CD8-positive, alpha-beta memory T cell (primary cell): ENCODE data around the gene PELI1. TPM values are rescaled to one million over a fixed set of nuclear protein-coding genes. Genes with fewer than 3 reads are reported as not detected.

Source experiments
- CTCF ChIA-PET: fragments of 350-600 bp; sonication (Branson Sonifier 250); formaldehyde crosslinking; loops from one replicate; lab custom pipeline; 2021; ENCODE audit warnings: antibody characterized with exemption; lab: Charles Lee
- POLR2A ChIA-PET: fragments of 350-600 bp; sonication (Branson Sonifier 250); formaldehyde crosslinking; loops from one replicate; lab custom pipeline; 2021; ENCODE audit warnings: antibody characterized with exemption; lab: Charles Lee
- DNase-seq, 5 donors: peaks; one replicate each; pipeline versions ENCODE4 v3.0.0 to v3.0.0-alpha.2; 2020 to 2022; ENCODE audit warnings: mixed read lengths in 1 of 5
- H3K27ac ChIP-seq: one replicate; pipeline ENCODE4 v1.7.0; 2013; ENCODE audit warnings: low read depth, mild to moderate bottlenecking, low read length, moderate library complexity
- H3K27me3 ChIP-seq: 2 replicates; pipeline ENCODE4 v1.7.0; 2013; ENCODE audit warnings: low read length, mild to moderate bottlenecking; ENCODE audit not compliant: insufficient read depth, poor library complexity, severe bottlenecking
- H3K36me3 ChIP-seq: 2 replicates; pipeline ENCODE4 v1.7.0; 2013; ENCODE audit warnings: mild to moderate bottlenecking, low read length, moderate library complexity; ENCODE audit not compliant: insufficient read depth
- H3K4me1 ChIP-seq: 2 replicates; pipeline ENCODE4 v1.7.0; 2013; ENCODE audit warnings: mild to moderate bottlenecking, low read length, moderate library complexity; ENCODE audit not compliant: insufficient read depth
- H3K4me3 ChIP-seq: 2 replicates; pipeline ENCODE4 v1.7.0; 2013; ENCODE audit warnings: mild to moderate bottlenecking, low read length
- H3K9me3 ChIP-seq: 2 replicates; pipeline ENCODE4 v1.7.0; 2013; ENCODE audit warnings: mild to moderate bottlenecking, low read length
- H3K27ac Mint-ChIP-seq, 8 donors: one replicate each; pipeline ENCODE4 v1.8.0; 2020 to 2021; ENCODE audit warnings: mixed read lengths in 8 of 8, mild to moderate bottlenecking in 6 of 8, inconsistent platforms in 3 of 8, moderate library complexity in 3 of 8
- H3K27me3 Mint-ChIP-seq, 2 donors: one replicate each; pipeline ENCODE4 v1.8.0; 2020 to 2021; ENCODE audit warnings: mixed read lengths in 2 of 2, mild to moderate bottlenecking in 1 of 2, moderate library complexity in 1 of 2
- H3K36me3 Mint-ChIP-seq, 3 donors: one replicate each; pipeline ENCODE4 v1.8.0; 2020 to 2021; ENCODE audit warnings: mixed read lengths in 3 of 3, inconsistent platforms in 1 of 3, mild to moderate bottlenecking in 1 of 3
- H3K4me1 Mint-ChIP-seq, 3 donors: one replicate each; pipeline ENCODE4 v1.8.0; 2020 to 2021; ENCODE audit warnings: mixed read lengths in 3 of 3, inconsistent platforms in 1 of 3, mild to moderate bottlenecking in 1 of 3
- H3K4me3 Mint-ChIP-seq, 7 donors: one replicate each; pipeline ENCODE4 v1.8.0; 2020 to 2021; ENCODE audit warnings: mixed read lengths in 7 of 7, mild to moderate bottlenecking in 6 of 7, moderate library complexity in 4 of 7, inconsistent platforms in 2 of 7
- H3K9me3 Mint-ChIP-seq, 5 donors: one replicate each; pipeline ENCODE4 v1.8.0; 2020 to 2022; ENCODE audit warnings: mixed read lengths in 5 of 5, mild to moderate bottlenecking in 3 of 5, moderate library complexity in 2 of 5, inconsistent platforms in 1 of 5
- polyA plus RNA-seq: library from polyadenylated mRNA; unstranded; fragments of 300-500 nt; fragmentation: Illumina TruSeq; gene quantifications from one replicate; pipeline ENCODE4 v1.2.3, GENCODE V29; 2021
- total RNA-seq, 2 experiments: library from RNA; stranded (reverse); gene quantifications; one replicate each; pipeline ENCODE4 v1.2.3, GENCODE V29; 2021

Gene PELI1
- total and polyA plus RNA-seq, 3 experiments from 2014 or later, result 4.7 to 25.5 (median 23.2) TPM

DNA sequence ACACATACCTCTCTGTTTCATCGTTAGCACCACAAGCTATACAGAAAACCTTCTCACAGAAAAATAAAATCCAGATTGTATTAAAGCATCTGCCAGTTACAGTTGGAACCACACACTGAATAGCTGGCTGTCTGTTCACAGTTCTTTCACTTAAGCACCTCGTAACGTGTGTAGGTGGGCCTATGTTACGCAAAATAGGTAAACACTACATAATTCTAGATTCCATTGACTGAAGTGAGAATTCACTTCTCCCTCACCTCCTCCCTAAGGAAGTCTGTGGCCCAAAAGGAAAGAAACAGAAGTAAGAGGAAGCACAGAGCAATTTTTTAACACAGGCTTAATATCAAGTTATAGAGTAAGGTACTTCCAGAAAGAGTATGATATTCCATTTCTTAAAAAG, 24.9 kb downstream of the PELI1 start:
- peaks cover 0 to 1% of the 10 kb centered on the region in 2 donors for H3K27me3 Mint-ChIP-seq
- no peak for DNase-seq
- H3K27ac ChIP-seq, result no peak overlapping the region
- CTCF ChIA-PET, result interaction anchor here (0.7 kb wide), 1 partner anchor 13 kb away, joined by 3 read pairs; no protein-coding TSS in a partner anchor
- H3K9me3 Mint-ChIP-seq, result no peaks in the 10 kb centered on the region
- H3K36me3 Mint-ChIP-seq, result peaks cover 0 to 9% (median 0%) of the 10 kb centered on the region in 3 donors
- POLR2A ChIA-PET, result no interaction called here
- H3K4me1 ChIP-seq, result peaks cover 32% of the 10 kb centered on the region
- no peaks in the 10 kb centered on the region for H3K27me3 ChIP-seq
- H3K36me3 ChIP-seq, result no peaks in the 10 kb centered on the region
- H3K9me3 ChIP-seq, result no peaks in the 10 kb centered on the region
- no peak overlapping the region for H3K4me3 ChIP-seq
- H3K27ac Mint-ChIP-seq, result no peak overlapping the region
- no peak overlapping the region for H3K4me3 Mint-ChIP-seq
- H3K4me1 Mint-ChIP-seq, result peaks cover 34 to 40% (median 38%) of the 10 kb centered on the region in 3 donors

GRCh38 chr2:64115808-64116598, 28.2 kb downstream of the PELI1 start:
- POLR2A ChIA-PET, result no interaction called here
- DNase-seq, result no peak

GRCh38 chr2:64114912-64115277, 29.3 kb downstream of the PELI1 start:
- Histone ChIP-seq H3K4me3 (no peak overlapping the region), H3K27me3 (no peaks in the 10 kb centered on the region), H3K9me3 (no peaks in the 10 kb centered on the region), H3K4me1 (peaks cover 36% of the 10 kb centered on the region), H3K27ac (no peak overlapping the region), H3K36me3 (no peaks in the 10 kb centered on the region)
- H3K4me1 Mint-ChIP-seq, result peaks cover 37 to 62% (median 58%) of the 10 kb centered on the region in 3 donors
- no peak for DNase-seq
- peak overlapping the region in 3 of 8 donors; percentile 0 to 92 (median 17) for H3K27ac Mint-ChIP-seq
- no peak overlapping the region for H3K4me3 Mint-ChIP-seq
- no peaks in the 10 kb centered on the region for H3K27me3 Mint-ChIP-seq
- no peaks in the 10 kb centered on the region for H3K9me3 Mint-ChIP-seq
- CTCF ChIA-PET, result no interaction called here
- POLR2A ChIA-PET, result no interaction called here
- no peaks in the 10 kb centered on the region for H3K36me3 Mint-ChIP-seq

More at GRCh38 chr2:64115808-64116598, 28.2 kb downstream of the PELI1 start:
- H3K4me1 ChIP-seq, result peaks cover 41% of the 10 kb centered on the region
- peak overlapping the region in 1 of 7 donors; percentile 12 for H3K4me3 Mint-ChIP-seq
- H3K27me3 ChIP-seq, result no peaks in the 10 kb centered on the region
- H3K4me3 ChIP-seq, result no peak overlapping the region
- H3K27ac Mint-ChIP-seq, result peak overlapping the region in 2 of 8 donors; percentile 32 to 34
- H3K27me3 Mint-ChIP-seq, result peaks cover 0 to 1% of the 10 kb centered on the region in 2 donors
- H3K4me1 Mint-ChIP-seq, result peaks cover 34 to 59% (median 54%) of the 10 kb centered on the region in 3 donors
- no peaks in the 10 kb centered on the region for H3K36me3 ChIP-seq
- H3K9me3 ChIP-seq, result no peaks in the 10 kb centered on the region
- peaks cover 0 to 3% (median 0%) of the 10 kb centered on the region in 3 donors for H3K36me3 Mint-ChIP-seq
- H3K9me3 Mint-ChIP-seq, result no peaks in the 10 kb centered on the region
- H3K27ac ChIP-seq, result no peak overlapping the region
- CTCF ChIA-PET, result no interaction called here

DNA sequence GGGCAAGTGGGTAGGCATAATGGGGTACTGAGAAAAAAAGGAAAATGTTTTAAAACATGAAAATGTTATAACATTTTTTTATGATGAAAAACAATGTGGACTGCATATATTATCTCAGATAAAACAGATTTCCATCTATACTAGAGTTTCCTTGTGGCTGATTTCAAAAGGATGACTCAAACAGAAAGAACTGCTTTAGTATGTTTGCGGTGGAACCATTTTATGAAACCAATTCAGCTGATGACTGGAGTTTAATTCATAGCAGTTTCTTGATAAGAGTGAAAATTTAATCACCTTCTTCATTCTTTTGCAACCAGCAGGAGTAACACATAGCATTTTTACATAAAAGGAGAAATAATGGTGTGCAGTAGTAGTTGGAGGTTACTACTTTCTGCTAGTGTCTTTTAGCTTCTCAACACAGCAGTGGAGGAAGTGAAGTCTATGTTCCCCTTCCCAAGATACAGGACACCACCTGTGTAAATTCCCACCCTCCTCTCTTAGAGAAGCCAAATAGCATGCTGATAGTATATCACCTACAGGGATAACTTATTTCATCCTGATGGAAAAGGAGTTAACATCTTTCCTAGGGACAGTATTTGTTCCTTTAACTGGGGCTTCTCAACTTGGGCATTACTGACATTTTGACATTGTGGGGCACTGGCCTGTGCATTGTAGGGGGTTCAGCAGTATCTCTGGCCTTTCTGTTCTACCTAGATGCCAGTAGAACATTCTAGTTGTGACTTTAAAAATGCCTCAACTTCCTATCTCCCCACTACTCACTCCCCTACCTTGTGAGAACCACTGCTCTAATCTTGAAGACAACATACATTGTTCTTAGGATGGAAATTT, 29.9 kb downstream of the PELI1 start:
- Mint-ChIP-seq H3K4me1 (peaks cover 38 to 63% (median 63%) of the 10 kb centered on the region in 3 donors), H3K27me3 (no peaks in the 10 kb centered on the region), H3K9me3 (no peaks in the 10 kb centered on the region), H3K36me3 (peaks cover 0 to 1% (median 0%) of the 10 kb centered on the region in 3 donors), H3K4me3 (peak overlapping the region in 5 of 7 donors; percentile 17 to 40 (median 30)), H3K27ac (peak overlapping the region in 6 of 8 donors; percentile 17 to 57 (median 37))
- CTCF ChIA-PET, result no interaction called here
- Histone ChIP-seq H3K36me3 (no peaks in the 10 kb centered on the region), H3K27me3 (no peaks in the 10 kb centered on the region), H3K9me3 (no peaks in the 10 kb centered on the region), H3K4me1 (peaks cover 36% of the 10 kb centered on the region), H3K4me3 (no peak overlapping the region), H3K27ac (no peak overlapping the region)
- POLR2A ChIA-PET, result no interaction called here
- DNase-seq, result peak in 1 of 5 donors; percentile 19

DNA sequence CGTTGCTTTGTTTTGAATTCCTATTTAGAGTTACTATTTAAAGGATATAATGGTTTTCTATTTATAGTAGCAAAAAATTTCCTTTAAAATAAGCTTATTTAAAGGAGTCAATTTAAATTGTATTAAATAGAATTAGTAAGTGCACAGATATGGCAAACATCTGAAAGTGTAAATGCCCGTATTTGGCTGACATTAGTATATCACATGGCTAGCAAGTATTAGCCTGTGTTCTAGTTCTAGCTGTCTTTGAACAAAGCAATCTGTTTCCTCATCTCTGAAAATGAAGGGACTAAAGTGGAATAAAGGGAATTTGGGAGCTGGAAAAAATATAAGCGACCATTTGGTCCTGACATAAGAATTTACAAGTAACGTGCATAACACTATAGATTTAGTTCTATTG, 32.2 kb downstream of the PELI1 start:
- no peak overlapping the region for H3K27ac Mint-ChIP-seq
- no peak overlapping the region for H3K4me3 ChIP-seq
- H3K36me3 ChIP-seq, result no peaks in the 10 kb centered on the region
- ChIA-PET CTCF (interaction anchor here (1.3 kb wide), 1 partner anchor 219 kb away, joined by 3 read pairs; no protein-coding TSS in a partner anchor), POLR2A (interaction anchor here (0.6 kb wide), 1 partner anchor 12 kb away, joined by 4 read pairs; no protein-coding TSS in a partner anchor)
- peaks cover 36% of the 10 kb centered on the region for H3K4me1 ChIP-seq
- DNase-seq, result no peak
- H3K4me1 Mint-ChIP-seq, result peaks cover 37 to 74% (median 64%) of the 10 kb centered on the region in 3 donors
- H3K27ac ChIP-seq, result no peak overlapping the region
- H3K36me3 Mint-ChIP-seq, result peaks cover 3 to 11% (median 4%) of the 10 kb centered on the region in 3 donors
- no peaks in the 10 kb centered on the region for H3K9me3 Mint-ChIP-seq
- peaks cover 0 to 1% of the 10 kb centered on the region in 2 donors for H3K27me3 Mint-ChIP-seq
- no peak overlapping the region for H3K4me3 Mint-ChIP-seq
- H3K9me3 ChIP-seq, result no peaks in the 10 kb centered on the region
- H3K27me3 ChIP-seq, result no peaks in the 10 kb centered on the region

GRCh38 chr2:64111426-64111825, 32.8 kb downstream of the PELI1 start:
- H3K27me3 ChIP-seq, result no peaks in the 10 kb centered on the region
- CTCF ChIA-PET, result interaction anchor here (1.0 to 1.3 kb wide), 2 partner anchors 219 to 377 kb away, joined by 3 read pairs; no protein-coding TSS in a partner anchor
- Mint-ChIP-seq H3K4me1 (peaks cover 35 to 70% (median 58%) of the 10 kb centered on the region in 3 donors), H3K36me3 (peaks cover 3 to 15% (median 4%) of the 10 kb centered on the region in 3 donors), H3K4me3 (no peak overlapping the region), H3K27ac (no peak overlapping the region), H3K9me3 (no peaks in the 10 kb centered on the region), H3K27me3 (peaks cover 0 to 1% of the 10 kb centered on the region in 2 donors)
- no peaks in the 10 kb centered on the region for H3K9me3 ChIP-seq
- no peaks in the 10 kb centered on the region for H3K36me3 ChIP-seq
- H3K4me3 ChIP-seq, result no peak overlapping the region
- peaks cover 30% of the 10 kb centered on the region for H3K4me1 ChIP-seq
- POLR2A ChIA-PET, result interaction anchor here (0.6 kb wide), 2 partner anchors 9 to 13 kb away, joined by 4 to 8 read pairs; no protein-coding TSS in a partner anchor
- H3K27ac ChIP-seq, result no peak overlapping the region
- no peak for DNase-seq

DNA sequence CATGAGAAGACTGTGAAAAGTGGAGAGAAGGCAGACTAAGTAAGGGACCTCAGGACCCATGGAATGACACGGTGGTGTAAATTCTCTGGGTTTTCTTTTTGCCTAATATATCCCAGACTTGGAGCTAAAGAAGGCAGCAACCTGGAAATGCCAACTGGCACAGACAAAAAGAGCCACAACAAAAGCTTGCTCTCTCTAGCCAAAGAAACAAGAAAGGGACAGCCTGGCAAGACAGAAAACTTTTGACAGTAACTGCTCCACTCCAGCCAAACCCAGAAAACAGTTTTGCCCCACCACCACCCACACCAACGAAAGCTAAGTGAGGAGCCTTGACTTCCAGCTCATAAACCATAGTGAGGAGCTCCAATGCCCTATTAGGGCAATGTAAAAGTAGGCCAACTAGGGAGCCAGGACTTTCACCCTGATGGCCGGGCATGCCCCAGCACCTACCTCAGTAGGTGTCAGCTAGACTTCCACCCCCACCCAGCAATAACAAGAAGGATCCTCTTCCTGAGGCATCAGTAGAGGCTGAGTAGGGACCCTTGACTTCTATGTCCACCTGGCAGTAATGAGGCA, 35.5 kb downstream of the PELI1 start:
- Mint-ChIP-seq H3K36me3 (peaks cover 4 to 36% (median 12%) of the 10 kb centered on the region in 3 donors), H3K4me3 (no peak overlapping the region), H3K27me3 (peaks cover 0 to 1% of the 10 kb centered on the region in 2 donors), H3K9me3 (no peaks in the 10 kb centered on the region), H3K27ac (peak overlapping the region in 2 of 8 donors; percentile 35 to 64), H3K4me1 (peaks cover 11 to 44% (median 32%) of the 10 kb centered on the region in 3 donors)
- H3K27ac ChIP-seq, result no peak overlapping the region
- ChIA-PET POLR2A (no interaction called here), CTCF (no interaction called here)
- H3K4me3 ChIP-seq, result no peak overlapping the region
- peaks cover 7% of the 10 kb centered on the region for H3K4me1 ChIP-seq
- H3K27me3 ChIP-seq, result no peaks in the 10 kb centered on the region
- H3K36me3 ChIP-seq, result peaks cover 7% of the 10 kb centered on the region
- no peaks in the 10 kb centered on the region for H3K9me3 ChIP-seq
- no peak for DNase-seq
